DND-41 (cell line): Measurements from ENCODE around the gene MKRN1.

Experiments
- ATAC-seq: fragments of 200-7000 bp; cut with Tn5 transposase; 3 replicates; pipeline ENCODE4 v1.9.1; 2021; ENCODE audit warnings: low read depth; ENCODE audit not compliant: insufficient read depth
- DNase-seq: peaks from one replicate; pipeline ENCODE4 v3.0.0-alpha.2; 2020
- H2AFZ ChIP-seq: 2 replicates; pipeline ENCODE4 v1.6.0; 2012; ENCODE audit warnings: low read depth, low read length
- H3K27ac ChIP-seq: 2 replicates; pipeline ENCODE4 v1.5.1; 2012; ENCODE audit warnings: low read length, inconsistent platforms
- H3K27me3 ChIP-seq: fragments of 200-600 bp; sonication (generic); 2 replicates; pipeline ENCODE4 v1.6.0; 2012; ENCODE audit warnings: low read length, mild to moderate bottlenecking, inconsistent platforms; ENCODE audit not compliant: insufficient read depth, poor library complexity
- H3K36me3 ChIP-seq: 2 replicates; pipeline ENCODE4 v1.5.1; 2012; ENCODE audit warnings: low read length, inconsistent platforms; ENCODE audit not compliant: insufficient read depth
- H3K4me1 ChIP-seq: 2 replicates; pipeline ENCODE4 v1.5.1; 2012; ENCODE audit warnings: mild to moderate bottlenecking, low read length; ENCODE audit not compliant: insufficient read depth
- H3K4me2 ChIP-seq: 2 replicates; pipeline ENCODE4 v1.6.0; 2012; ENCODE audit warnings: mild to moderate bottlenecking, moderate library complexity, low read length, inconsistent platforms; ENCODE audit not compliant: insufficient read depth
- H3K4me3 ChIP-seq, 2 experiments: fragments of 200-600 bp in 1 of 2; shearing (Covaris generic) in 1 of 2; 2 replicates each; pipeline ENCODE4 v1.5.1; 2012 to 2016; ENCODE audit warnings: inconsistent platforms in 2 of 2, low read length in 2 of 2, mild to moderate bottlenecking in 2 of 2, low read depth in 1 of 2, moderate library complexity in 1 of 2
- H3K79me2 ChIP-seq: 2 replicates; pipeline ENCODE4 v1.6.0; 2012; ENCODE audit warnings: low read length, inconsistent platforms; ENCODE audit not compliant: insufficient read depth
- H3K9ac ChIP-seq: 2 replicates; pipeline ENCODE4 v1.6.0; 2012; ENCODE audit warnings: low read depth, mild to moderate bottlenecking, inconsistent platforms, low read length, moderate library complexity
- H3K9me3 ChIP-seq: 2 replicates; pipeline ENCODE4 v1.5.1; 2012; ENCODE audit warnings: low read length, moderate library complexity, mild to moderate bottlenecking, inconsistent platforms; ENCODE audit not compliant: insufficient read depth, severe bottlenecking
- H4K20me1 ChIP-seq: 2 replicates; pipeline ENCODE4 v1.6.0; 2012; ENCODE audit warnings: low read length; ENCODE audit not compliant: insufficient read depth
- EZH2 ChIP-seq: IDR thresholded peaks from 3 replicates; pipeline ENCODE4 v1.6.1; 2012; ENCODE audit warnings: borderline replicate concordance, low read depth, mild to moderate bottlenecking, moderate library complexity, low read length, inconsistent platforms; ENCODE audit not compliant: severe bottlenecking
- TF ChIP-seq, protein P1 (sequence below): IDR thresholded peaks from 2 replicates; pipeline ENCODE4 v1.5.1; 2012; ENCODE audit warnings: borderline replicate concordance, low read length, moderate library complexity, mild to moderate bottlenecking; ENCODE audit not compliant: poor library complexity, severe bottlenecking; ENCODE audit errors: extremely low read depth

Gene MKRN1, protein sequence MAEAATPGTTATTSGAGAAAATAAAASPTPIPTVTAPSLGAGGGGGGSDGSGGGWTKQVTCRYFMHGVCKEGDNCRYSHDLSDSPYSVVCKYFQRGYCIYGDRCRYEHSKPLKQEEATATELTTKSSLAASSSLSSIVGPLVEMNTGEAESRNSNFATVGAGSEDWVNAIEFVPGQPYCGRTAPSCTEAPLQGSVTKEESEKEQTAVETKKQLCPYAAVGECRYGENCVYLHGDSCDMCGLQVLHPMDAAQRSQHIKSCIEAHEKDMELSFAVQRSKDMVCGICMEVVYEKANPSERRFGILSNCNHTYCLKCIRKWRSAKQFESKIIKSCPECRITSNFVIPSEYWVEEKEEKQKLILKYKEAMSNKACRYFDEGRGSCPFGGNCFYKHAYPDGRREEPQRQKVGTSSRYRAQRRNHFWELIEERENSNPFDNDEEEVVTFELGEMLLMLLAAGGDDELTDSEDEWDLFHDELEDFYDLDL

DNA sequence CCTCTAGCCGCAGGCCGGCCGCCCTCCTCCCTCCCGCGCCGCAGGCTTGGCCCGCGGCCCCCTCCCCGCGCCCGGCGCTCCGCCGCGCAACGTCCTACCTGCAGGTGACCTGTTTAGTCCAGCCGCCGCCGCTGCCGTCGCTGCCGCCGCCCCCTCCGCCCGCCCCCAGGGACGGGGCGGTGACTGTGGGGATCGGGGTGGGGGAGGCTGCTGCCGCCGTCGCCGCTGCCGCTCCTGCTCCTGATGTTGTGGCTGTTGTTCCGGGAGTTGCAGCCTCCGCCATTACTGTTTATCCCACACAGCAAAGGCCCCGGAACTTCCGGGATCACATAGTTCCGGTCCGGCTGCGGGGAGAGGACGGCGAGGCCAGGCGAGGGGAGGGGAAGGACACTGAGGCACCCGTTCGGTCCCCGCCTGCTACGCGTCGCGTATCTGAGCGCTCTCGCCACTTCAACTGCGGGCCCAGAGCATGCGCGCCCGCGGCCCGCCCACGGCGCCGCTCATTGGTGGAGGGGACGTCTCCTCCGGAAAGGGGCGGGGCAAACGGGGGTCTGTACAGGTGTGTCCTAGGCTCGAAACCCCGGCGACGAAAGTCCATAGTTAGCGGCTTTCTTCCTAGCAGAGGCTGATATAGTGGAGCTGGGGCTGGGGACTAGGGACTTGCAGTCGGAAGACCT, at the start of gene MKRN1:
TSS of gene MKRN1 (minus strand) at position 444 of the 677 bp plus-strand sequence. CDS start at position 283, 161 bp downstream.
- Histone ChIP-seq H3K79me2 (peaks cover 47% of the 10 kb centered on the region), H3K4me1 (peaks cover 34% of the 10 kb centered on the region), H3K36me3 (no peaks in the 10 kb centered on the region; the same call in 1 of the 2 replicates), H3K27me3 (no peaks in the 10 kb centered on the region), H3K9ac (peak within 1 kb of the TSS; percentile 79), H2AFZ (peak within 1 kb of the TSS; percentile 78), H4K20me1 (peaks cover 30% of the 10 kb centered on the region), H3K9me3 (no peaks in the 10 kb centered on the region), H3K4me3 (peak within 1 kb of the TSS; percentile 83 to 85), H3K4me2 (peak within 1 kb of the TSS; percentile 87), H3K27ac (peak within 1 kb of the TSS; percentile 70)
- no peak for TF ChIP-seq EZH2
- TF ChIP-seq, protein P1, sequence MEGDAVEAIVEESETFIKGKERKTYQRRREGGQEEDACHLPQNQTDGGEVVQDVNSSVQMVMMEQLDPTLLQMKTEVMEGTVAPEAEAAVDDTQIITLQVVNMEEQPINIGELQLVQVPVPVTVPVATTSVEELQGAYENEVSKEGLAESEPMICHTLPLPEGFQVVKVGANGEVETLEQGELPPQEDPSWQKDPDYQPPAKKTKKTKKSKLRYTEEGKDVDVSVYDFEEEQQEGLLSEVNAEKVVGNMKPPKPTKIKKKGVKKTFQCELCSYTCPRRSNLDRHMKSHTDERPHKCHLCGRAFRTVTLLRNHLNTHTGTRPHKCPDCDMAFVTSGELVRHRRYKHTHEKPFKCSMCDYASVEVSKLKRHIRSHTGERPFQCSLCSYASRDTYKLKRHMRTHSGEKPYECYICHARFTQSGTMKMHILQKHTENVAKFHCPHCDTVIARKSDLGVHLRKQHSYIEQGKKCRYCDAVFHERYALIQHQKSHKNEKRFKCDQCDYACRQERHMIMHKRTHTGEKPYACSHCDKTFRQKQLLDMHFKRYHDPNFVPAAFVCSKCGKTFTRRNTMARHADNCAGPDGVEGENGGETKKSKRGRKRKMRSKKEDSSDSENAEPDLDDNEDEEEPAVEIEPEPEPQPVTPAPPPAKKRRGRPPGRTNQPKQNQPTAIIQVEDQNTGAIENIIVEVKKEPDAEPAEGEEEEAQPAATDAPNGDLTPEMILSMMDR: no peak
- peak; percentile 91 for ATAC-seq
- DNase-seq: peak; percentile 93

GRCh38 chr7:140526787-140527664, 47.7 kb upstream of the MKRN1 start:
- no peaks in the 10 kb centered on the region for H3K9me3 ChIP-seq
- no peak overlapping the region for H3K4me3 ChIP-seq
- no peak overlapping the region for H3K27ac ChIP-seq
- no peak for TF ChIP-seq EZH2
- TF ChIP-seq, protein P1: no peak
- H3K27me3 ChIP-seq: peaks cover 2% of the 10 kb centered on the region
- no peak overlapping the region for H3K9ac ChIP-seq
- DNase-seq (no peak), ATAC-seq (no peak)
- no peak overlapping the region for H3K4me2 ChIP-seq
- H3K36me3 ChIP-seq: no peaks in the 10 kb centered on the region
- H2AFZ ChIP-seq: no peak overlapping the region
- H3K79me2 ChIP-seq: no peaks in the 10 kb centered on the region
- no peaks in the 10 kb centered on the region for H3K4me1 ChIP-seq
- no peaks in the 10 kb centered on the region for H4K20me1 ChIP-seq

GRCh38 chr7:140526214-140526613, 46.9 kb upstream of the MKRN1 start:
- peaks cover 2% of the 10 kb centered on the region for H3K27me3 ChIP-seq
- no peaks in the 10 kb centered on the region for H3K79me2 ChIP-seq
- H3K9ac ChIP-seq: no peak overlapping the region
- H2AFZ ChIP-seq: no peak overlapping the region
- no peak overlapping the region for H3K27ac ChIP-seq
- no peaks in the 10 kb centered on the region for H3K9me3 ChIP-seq
- H4K20me1 ChIP-seq: no peaks in the 10 kb centered on the region
- H3K4me2 ChIP-seq: no peak overlapping the region
- no peak overlapping the region for H3K4me3 ChIP-seq
- no peaks in the 10 kb centered on the region for H3K4me1 ChIP-seq
- no peak for DNase-seq
- TF ChIP-seq EZH2: no peak
- TF ChIP-seq, protein P1: no peak
- no peak for ATAC-seq
- H3K36me3 ChIP-seq: no peaks in the 10 kb centered on the region
